H9 (cell line): Measurements from ENCODE around the gene IQSEC1. TPM values are rescaled to one million over a fixed set of nuclear protein-coding genes. Genes with fewer than 3 reads are reported as not detected.

Experiments used
- DNase-seq: peaks from one replicate; pipeline ENCODE4 v3.0.0-alpha.2; 2017
- H2AFZ ChIP-seq: one replicate; pipeline ENCODE4 v1.6.1; 2013; ENCODE audit warnings: mild to moderate bottlenecking, low read length, control low read depth, moderate library complexity
- H2AK5ac ChIP-seq: 2 replicates; pipeline ENCODE4 v1.6.1; 2013; ENCODE audit warnings: low read length, control low read depth, mixed read lengths; ENCODE audit not compliant: insufficient read length
- H2BK120ac ChIP-seq: one replicate; pipeline ENCODE4 v1.6.1; 2013; ENCODE audit warnings: low read depth, mild to moderate bottlenecking, low read length, control low read depth, inconsistent platforms; ENCODE audit not compliant: poor library complexity, severe bottlenecking
- H2BK12ac ChIP-seq: 2 replicates; pipeline ENCODE4 v1.6.1; 2013; ENCODE audit warnings: low read length, control low read depth, mixed read lengths, low read depth; ENCODE audit not compliant: insufficient read length
- H2BK15ac ChIP-seq: 2 replicates; pipeline ENCODE4 v1.6.1; 2013; ENCODE audit warnings: low read depth, low read length, control low read depth
- H2BK20ac ChIP-seq: one replicate; pipeline ENCODE4 v1.6.1; 2013; ENCODE audit warnings: low read depth, mild to moderate bottlenecking, low read length, control low read depth, inconsistent platforms; ENCODE audit not compliant: poor library complexity, severe bottlenecking
- H2BK5ac ChIP-seq: 2 replicates; pipeline ENCODE4 v1.6.1; 2013; ENCODE audit warnings: low read length, control low read depth, mixed read lengths; ENCODE audit not compliant: insufficient read length
- H3K14ac ChIP-seq: 2 replicates; pipeline ENCODE4 v1.6.1; 2013; ENCODE audit warnings: low read length, control low read depth; ENCODE audit not compliant: insufficient read depth
- H3K18ac ChIP-seq: 2 replicates; pipeline ENCODE4 v1.6.1; 2013; ENCODE audit warnings: low read depth, mild to moderate bottlenecking, mixed read lengths, low read length, control low read depth; ENCODE audit not compliant: insufficient read length
- H3K23ac ChIP-seq: 2 replicates; pipeline ENCODE4 v1.6.1; 2013; ENCODE audit warnings: low read length, control low read depth, mixed read lengths, low read depth; ENCODE audit not compliant: insufficient read length
- H3K23me2 ChIP-seq: 2 replicates; pipeline ENCODE4 v1.6.1; 2013; ENCODE audit warnings: low read depth, mild to moderate bottlenecking, mixed read lengths, low read length, control low read depth; ENCODE audit not compliant: insufficient read length, poor library complexity, severe bottlenecking
- H3K27ac ChIP-seq: 2 replicates; pipeline ENCODE4 v1.5.1; 2013; ENCODE audit warnings: low read length, control low read depth, mixed read lengths, low read depth; ENCODE audit not compliant: insufficient read length
- H3K27me3 ChIP-seq: 2 replicates; pipeline ENCODE4 v1.6.1; 2013; ENCODE audit warnings: low read length, control low read depth, inconsistent platforms; ENCODE audit not compliant: insufficient read depth
- H3K4ac ChIP-seq: 2 replicates; pipeline ENCODE4 v1.6.1; 2013; ENCODE audit warnings: low read depth, mild to moderate bottlenecking, control low read depth, inconsistent platforms, low read length, moderate library complexity
- H3K4me1 ChIP-seq: 2 replicates; pipeline ENCODE4 v1.6.1; 2013; ENCODE audit warnings: low read length, control low read depth, inconsistent platforms; ENCODE audit not compliant: insufficient read depth
- H3K4me2 ChIP-seq: 2 replicates; pipeline ENCODE4 v1.6.1; 2013; ENCODE audit warnings: low read length, control low read depth, mixed read lengths; ENCODE audit not compliant: insufficient read length, insufficient read depth
- H3K56ac ChIP-seq: 2 replicates; pipeline ENCODE4 v1.6.1; 2013; ENCODE audit warnings: low read depth, mild to moderate bottlenecking, mixed read lengths, low read length, control low read depth; ENCODE audit not compliant: insufficient read length
- H3K79me1 ChIP-seq: 2 replicates; pipeline ENCODE4 v1.6.1; 2013; ENCODE audit warnings: low read depth, mild to moderate bottlenecking, moderate library complexity, low read length, control low read depth, inconsistent platforms; ENCODE audit not compliant: insufficient read depth, poor library complexity, severe bottlenecking
- H3K79me2 ChIP-seq: 2 replicates; pipeline ENCODE4 v1.6.1; 2013; ENCODE audit warnings: low read length, control low read depth, inconsistent platforms; ENCODE audit not compliant: insufficient read depth
- H3K9ac ChIP-seq: 2 replicates; pipeline ENCODE4 v1.6.1; 2013; ENCODE audit warnings: low read length, control low read depth, mixed read lengths; ENCODE audit not compliant: insufficient read length; ENCODE audit errors: extremely low read depth
- H3K9me3 ChIP-seq: one replicate; pipeline ENCODE4 v1.6.1; 2013; ENCODE audit warnings: low read depth, low read length, inconsistent platforms; ENCODE audit not compliant: control insufficient read depth
- H3T11ph ChIP-seq: one replicate; pipeline ENCODE4 v1.6.1; 2013; ENCODE audit warnings: mild to moderate bottlenecking, low read length, control low read depth, inconsistent platforms
- H4K20me1 ChIP-seq: one replicate; pipeline ENCODE4 v1.6.1; 2013; ENCODE audit not compliant: control insufficient read depth, insufficient read length, insufficient read depth
- H4K5ac ChIP-seq: 2 replicates; pipeline ENCODE4 v1.6.1; 2013; ENCODE audit warnings: low read depth, mild to moderate bottlenecking, mixed read lengths, low read length, control low read depth; ENCODE audit not compliant: insufficient read length
- H4K8ac ChIP-seq: replicated peaks from 2 replicates; pipeline ENCODE4 v1.6.1; 2013; ENCODE audit warnings: low read length, control low read depth, mixed read lengths, low read depth; ENCODE audit not compliant: insufficient read length
- H4K91ac ChIP-seq: 2 replicates; pipeline ENCODE4 v1.6.1; 2013; ENCODE audit warnings: low read depth, mild to moderate bottlenecking, moderate library complexity, mixed read lengths, low read length, control low read depth; ENCODE audit not compliant: insufficient read length
- H3K27ac Mint-ChIP-seq, 3 experiments: 2 replicates in 2 of 3; 3 replicates in 1 of 3; pipeline ENCODE4 v1.8.0; 2020 to 2021; ENCODE audit warnings: mixed read lengths in 3 of 3, mild to moderate bottlenecking in 1 of 3, moderate library complexity in 1 of 3
- H3K27me3 Mint-ChIP-seq: 2 replicates; pipeline ENCODE4 v1.8.0; 2021; ENCODE audit warnings: low read depth, mild to moderate bottlenecking, moderate library complexity, mixed read lengths
- H3K36me3 Mint-ChIP-seq, 3 experiments: 2 replicates in 2 of 3; 3 replicates in 1 of 3; pipeline ENCODE4 v1.8.0; 2020 to 2021; ENCODE audit warnings: low read depth in 3 of 3, mixed read lengths in 3 of 3; ENCODE audit not compliant: insufficient read depth in 1 of 3
- H3K4me1 Mint-ChIP-seq, 2 experiments: 2 replicates each; pipeline ENCODE4 v1.8.0; 2020; ENCODE audit warnings: mixed read lengths in 2 of 2
- H3K4me3 Mint-ChIP-seq, 2 experiments: 2 replicates in 1 of 2; 3 replicates in 1 of 2; pipeline ENCODE4 v1.8.0; 2020 to 2021; ENCODE audit warnings: mild to moderate bottlenecking in 2 of 2, mixed read lengths in 2 of 2, moderate library complexity in 1 of 2
- H3K9me3 Mint-ChIP-seq, 2 experiments: 2 replicates in 1 of 2; 3 replicates in 1 of 2; pipeline ENCODE4 v1.8.0; 2020; ENCODE audit warnings: mild to moderate bottlenecking in 2 of 2, mixed read lengths in 2 of 2, moderate library complexity in 1 of 2
- CTCF ChIP-seq: fragments of 200-600 bp; sonication (generic); conservative IDR thresholded peaks from 3 replicates; pipeline ENCODE4 v1.8.0; 2021; ENCODE audit warnings: antibody characterized with exemption, mild to moderate bottlenecking
- WGBS: extraction: QIAGEN DNeasy Blood & Tissue Kit; methylation state at CpG from one replicate; pipeline ENCODE4 v1.1.7; 2013; ENCODE audit warnings: missing lambda C conversion rate, low lambda C conversion rate, mixed read lengths; ENCODE audit not compliant: insufficient read length; ENCODE audit errors: extremely low coverage; 5-methylcytosine and 5-hydroxymethylcytosine counted together
- total RNA-seq: library from RNA; stranded (reverse); gene quantifications from 2 replicates; pipeline ENCODE4 v1.2.1, GENCODE V29; 2021

IQSEC1 gene
- total RNA-seq, 1 experiment from 2014 or later = 19.1 TPM

GRCh38 chr3:12961697-12962036 is 111.6 kb downstream of the IQSEC1 start:
- no peaks in the 10 kb centered on the region; the same call in 1 of the 2 replicates for H3K79me2 ChIP-seq
- no peak overlapping the region for H3K4me3 Mint-ChIP-seq

More at GRCh38 chr3:12961697-12962036, 111.6 kb downstream of the IQSEC1 start:
- Histone ChIP-seq H3K9me3 (no peaks in the 10 kb centered on the region), H3T11ph (no peak overlapping the region), H2BK15ac (no peak overlapping the region), H3K4ac (no peak overlapping the region), H4K5ac (no peak overlapping the region), H2BK12ac (no peak overlapping the region), H3K23me2 (peaks cover 3% of the 10 kb centered on the region), H3K4me1 (peaks cover 4% of the 10 kb centered on the region; the same call in 1 of the 2 replicates), H2AFZ (no peak overlapping the region), H3K79me1 (peaks cover 9% of the 10 kb centered on the region), H4K20me1 (no peaks in the 10 kb centered on the region), H3K27me3 (no peaks in the 10 kb centered on the region), H2AK5ac (no peak overlapping the region), H2BK20ac (no peak overlapping the region), H2BK120ac (no peak overlapping the region), H3K27ac (no peak overlapping the region), H3K9ac (no peak overlapping the region), H4K91ac (no peak overlapping the region), H4K8ac (no peak overlapping the region), H2BK5ac (no peak overlapping the region), H3K4me2 (no peak overlapping the region), H3K56ac (no peak overlapping the region), H3K23ac (no peak overlapping the region), H3K18ac (no peak overlapping the region), H3K14ac (no peak overlapping the region)
- DNase-seq = no peak
- TF ChIP-seq CTCF = no peak
- WGBS = no CpG with 5 or more reads among the region's 1 CpG
- peaks cover 0 to 5% (median 3%) of the 10 kb centered on the region in 3 experiments; a peak in 2 of 7 replicates for H3K36me3 Mint-ChIP-seq
- H3K4me1 Mint-ChIP-seq = peaks cover 31 to 41% of the 10 kb centered on the region in 2 experiments
- H3K27ac Mint-ChIP-seq = peak overlapping the region in 1 of 3 experiments; percentile 82; a peak in 1 of 7 replicates
- no peaks in the 10 kb centered on the region for H3K9me3 Mint-ChIP-seq
- H3K27me3 Mint-ChIP-seq = peaks cover 3% of the 10 kb centered on the region
